Cerebellar nuclear complex (tissue), 1 donor: ENCODE results near the gene SPTBN4.
"Not testable (repeated sequence)": the region's sequence is repeated elsewhere in the genome, so short reads cannot be mapped to it uniquely, and the experiment has no call there.

Experiments
- DNase-seq, 2 experiments: peaks; one replicate each; lab custom pipeline; 2025; lab: John Stamatoyannopoulos, UW

Gene SPTBN4

DNA sequence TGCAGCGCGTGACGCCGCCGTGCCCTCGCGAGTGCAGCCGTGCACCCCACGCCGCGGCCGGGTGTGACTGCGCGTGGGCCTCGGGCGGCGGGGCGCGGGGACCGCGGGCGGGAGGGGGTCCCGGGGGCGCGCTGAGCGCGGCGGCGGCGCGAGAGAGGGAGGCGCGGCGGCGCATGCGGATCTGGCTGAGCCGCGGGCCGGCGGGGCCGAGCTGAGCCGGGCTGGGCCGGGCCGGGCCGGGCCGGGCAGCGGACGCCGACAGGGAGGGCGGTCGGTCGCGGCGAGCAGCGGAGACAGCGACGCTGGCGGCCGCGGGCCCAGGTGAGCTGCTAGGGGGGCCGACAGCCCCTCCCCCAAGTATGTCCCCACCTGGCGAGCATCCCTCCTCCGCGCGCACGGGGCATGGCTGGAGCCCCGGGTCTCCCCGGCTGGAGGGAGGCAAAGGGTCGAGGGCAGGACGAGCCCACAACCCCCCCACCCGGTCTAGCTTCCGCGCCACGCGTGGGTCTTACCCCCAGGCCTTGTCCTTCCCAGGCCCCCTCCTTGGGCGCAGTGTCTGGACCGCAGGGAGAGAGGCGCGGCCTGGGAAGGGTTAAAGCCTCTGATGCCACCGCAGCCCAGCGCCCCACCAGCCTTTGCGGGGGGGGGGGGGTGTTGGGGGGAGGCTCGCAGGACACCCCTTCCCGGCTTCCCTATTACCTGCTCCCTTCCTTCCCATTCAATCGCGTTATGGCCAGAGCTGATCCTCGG lies at the start of gene SPTBN4:
Gene SPTBN4, plus strand, starts transcription at position 17 of the 750 bp plus-strand sequence. CDS start 5,621 bp downstream, outside the sequence.
- no peak for DNase-seq

GRCh38 chr19:40417643-40417981 lies 49.2 kb upstream of the SPTBN4 start:
- no peak for DNase-seq

DNA sequence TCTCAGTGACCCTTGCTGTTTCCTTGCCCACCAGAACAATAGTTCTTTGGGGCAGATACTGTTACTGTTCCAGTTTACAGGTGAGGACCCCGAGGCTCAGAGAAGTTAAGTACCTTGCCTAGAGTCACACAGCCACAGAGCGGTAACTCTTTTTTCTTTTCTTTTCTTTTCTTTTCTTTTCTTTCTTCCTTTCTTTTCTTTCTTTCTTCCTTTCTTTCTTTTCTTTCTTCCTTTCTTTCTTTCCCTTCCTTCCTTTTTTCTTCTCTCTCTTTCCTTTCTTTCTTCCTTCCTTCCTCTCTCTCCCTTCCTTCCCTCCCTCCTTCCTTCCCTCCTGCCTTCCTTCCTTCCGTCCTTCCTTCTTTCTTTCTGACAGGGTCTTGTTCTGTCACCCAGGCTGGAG lies 48.8 kb upstream of the SPTBN4 start:
- DNase-seq: no peak

GRCh38 chr19:40419066-40419612 lies 47.7 kb upstream of the SPTBN4 start:
- DNase-seq: no peak

DNA sequence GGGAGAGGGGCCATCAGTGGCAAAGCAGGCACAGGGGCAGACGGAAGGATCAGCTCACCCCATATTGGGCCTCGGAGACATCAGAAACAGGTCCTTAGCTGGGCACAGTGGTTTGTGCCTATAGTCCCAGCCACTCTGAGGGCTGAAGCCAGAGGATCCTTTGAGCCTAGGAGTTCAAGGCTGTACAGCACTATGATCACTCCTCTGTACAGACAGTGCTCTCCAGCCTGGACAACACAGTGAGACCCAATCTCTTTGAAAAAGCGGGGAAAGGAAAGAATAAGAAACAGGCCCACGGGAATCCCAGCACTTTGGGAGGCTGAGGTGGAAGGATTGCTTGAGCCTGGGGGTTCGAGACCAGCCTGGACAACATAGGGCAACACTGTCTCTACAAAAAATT lies 47.0 kb upstream of the SPTBN4 start:
- no peak for DNase-seq

DNA sequence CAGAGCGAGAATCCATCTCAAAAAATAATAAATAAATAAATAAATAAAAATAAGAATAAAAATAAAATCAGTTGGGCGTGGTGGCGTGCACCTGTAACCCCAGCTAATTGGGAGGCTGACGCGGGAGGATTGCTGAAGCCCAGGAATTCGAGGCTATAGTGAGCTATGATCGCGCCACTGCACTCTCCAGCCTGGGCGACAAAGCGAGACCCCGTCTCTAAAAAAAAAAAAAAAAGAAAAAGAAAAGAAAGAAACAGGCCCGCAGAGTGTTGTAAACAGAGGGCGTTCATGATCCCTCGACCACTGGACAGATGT lies 46.4 kb upstream of the SPTBN4 start:
- DNase-seq: no peak

- peak; percentile 45 to 68 for DNase-seq
Measured at GRCh38 chr19:40420766-40421765, 45.7 kb upstream of the SPTBN4 start.

DNA sequence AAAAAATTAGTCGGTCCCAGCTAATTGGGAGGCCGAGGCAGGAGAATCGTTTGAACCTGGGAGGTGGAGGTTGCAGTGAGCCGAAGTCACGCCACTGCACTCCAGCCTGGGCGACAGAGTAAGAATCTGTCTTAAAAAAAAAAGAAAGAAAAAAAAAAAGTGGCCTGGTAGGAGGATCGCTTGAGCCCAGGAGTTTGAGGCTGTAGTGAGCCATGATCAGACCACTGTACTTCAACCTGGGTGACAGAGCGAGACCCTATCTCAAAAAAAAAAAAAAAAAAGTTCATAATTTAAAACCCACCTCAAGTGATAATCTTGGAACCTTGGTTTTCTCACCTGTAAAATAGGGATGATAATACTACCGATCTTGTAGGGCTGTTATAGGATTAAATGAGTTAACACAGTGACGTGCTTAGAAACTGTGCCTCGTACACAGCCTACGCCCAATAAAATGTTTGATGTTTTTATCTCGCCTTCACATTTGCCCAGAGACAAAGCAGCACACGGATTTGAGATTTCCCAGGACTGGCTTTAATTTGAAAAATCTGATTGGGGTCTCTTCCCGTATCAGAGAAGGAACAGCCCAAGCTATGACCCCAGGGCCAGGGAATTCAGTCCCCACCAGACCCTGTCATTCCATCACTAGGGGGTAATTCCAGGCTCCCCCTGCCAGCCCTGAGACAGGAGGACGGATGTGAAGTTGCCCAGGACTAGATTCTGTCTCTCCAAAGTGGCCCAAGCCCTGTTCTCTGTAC lies 44.6 kb upstream of the SPTBN4 start:
- no peak for DNase-seq

GRCh38 chr19:40422748-40423566 lies 43.8 kb upstream of the SPTBN4 start:
- DNase-seq: no peak

DNA sequence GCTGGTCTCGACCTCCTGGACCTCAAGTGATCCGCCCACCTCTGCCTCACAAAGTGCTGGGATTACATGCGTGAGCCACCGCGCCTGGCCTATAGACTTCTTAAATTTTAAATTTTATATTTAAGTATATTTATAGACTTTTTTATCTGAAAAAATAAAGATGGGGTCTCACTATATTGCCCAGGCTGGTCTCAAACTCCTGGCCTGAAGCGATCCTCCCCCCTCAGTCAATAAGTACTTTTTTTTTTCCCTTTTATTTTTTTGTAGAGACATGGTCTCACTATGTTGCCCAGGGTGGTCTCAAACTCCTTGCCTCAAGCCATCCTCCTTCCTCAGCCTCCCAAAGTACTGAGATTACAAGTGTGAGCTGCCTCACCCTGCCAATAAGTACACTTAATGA lies 42.9 kb upstream of the SPTBN4 start:
- DNase-seq: no peak

DNA sequence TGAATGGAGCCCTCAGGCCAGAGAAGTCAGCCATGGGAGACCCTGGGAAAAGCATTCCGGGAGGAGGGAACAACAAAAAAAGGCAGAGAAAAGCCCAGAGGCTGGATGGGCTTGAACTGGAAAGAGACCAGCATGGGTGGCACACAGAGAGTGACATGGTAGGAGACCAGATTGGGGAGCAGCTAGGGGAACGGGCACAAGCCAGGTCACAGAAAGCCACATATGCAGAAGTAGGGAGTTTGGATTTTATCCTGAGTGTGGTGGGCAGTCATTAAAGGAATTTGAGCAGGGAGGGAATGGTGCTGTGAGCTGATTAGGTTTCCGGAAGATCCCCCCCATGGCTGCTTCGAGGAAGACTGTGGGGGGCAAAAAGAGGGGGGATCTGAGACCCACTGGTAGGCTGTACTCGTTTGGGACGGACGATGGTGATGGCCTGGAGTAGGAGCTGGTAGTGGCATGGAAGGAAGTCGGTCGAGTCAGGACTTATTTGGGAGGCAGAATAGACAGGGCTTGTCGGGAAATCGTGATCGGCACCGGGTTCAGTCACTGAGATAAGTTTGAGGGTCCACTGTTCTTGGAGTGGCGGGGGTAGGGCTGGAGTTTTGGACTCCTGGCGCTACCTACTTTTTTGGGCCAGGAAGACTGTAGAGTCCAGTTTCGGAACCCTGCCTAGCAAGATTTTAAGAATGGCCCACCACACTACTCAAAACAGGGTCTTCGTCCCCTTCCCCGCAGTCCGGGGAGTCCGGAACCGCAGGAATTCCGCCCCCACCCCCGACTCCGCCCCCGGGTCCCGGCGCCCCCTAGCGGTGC lies 42.0 kb upstream of the SPTBN4 start:
- DNase-seq: no peak

DNA sequence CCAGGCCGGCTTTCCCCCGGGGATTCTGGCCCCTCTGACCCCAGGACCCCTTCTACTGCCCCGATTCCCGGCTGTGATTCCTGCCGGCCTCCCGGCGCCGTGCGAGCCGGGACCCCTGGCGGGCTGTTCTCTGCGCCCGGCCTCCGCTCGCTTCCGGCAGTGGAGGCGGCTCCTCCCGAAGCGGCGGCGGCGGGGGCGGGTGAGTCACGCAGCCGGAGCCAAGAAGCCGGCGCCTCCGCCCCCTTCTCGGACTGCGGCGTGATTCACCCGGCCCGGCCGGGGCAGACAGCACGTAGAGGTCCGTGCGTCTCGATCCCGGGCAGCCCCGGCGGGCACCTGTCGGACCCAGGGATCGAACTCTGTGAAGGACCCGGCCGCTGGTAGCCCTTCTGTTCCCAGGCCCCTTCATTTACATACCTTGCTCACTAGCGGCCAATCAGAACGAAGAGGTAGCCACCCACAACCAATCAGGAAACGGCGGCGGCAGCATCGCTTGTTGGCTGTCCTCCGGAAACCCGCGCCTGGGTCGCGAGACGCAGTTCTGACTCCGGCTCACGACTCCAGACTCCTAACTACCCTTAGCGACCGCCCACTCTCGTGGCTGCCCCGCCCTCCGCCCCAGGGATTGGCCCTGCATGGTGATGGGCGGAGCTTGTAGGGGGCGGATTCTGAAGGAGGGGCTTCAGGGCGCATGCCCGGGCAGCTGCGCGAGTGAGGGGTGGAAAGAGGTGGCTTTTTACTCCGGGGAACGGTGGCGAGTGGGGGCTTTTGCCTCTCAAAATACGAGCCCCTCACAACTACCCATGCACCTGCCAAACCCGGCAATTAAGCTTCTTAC lies 41.1 kb upstream of the SPTBN4 start, which contains the start of gene SERTAD1:
Gene SERTAD1, minus strand, starts transcription at position 543 of the 838 bp plus-strand sequence. CDS start 2,446 bp downstream, outside the sequence.
- peak; percentile 98 to 99 for DNase-seq

- DNase-seq: not testable (repeated sequence)
Measured at GRCh38 chr19:40428197-40428596, 38.6 kb upstream of the SPTBN4 start.

GRCh38 chr19:40430242-40430641 lies 36.6 kb upstream of the SPTBN4 start:
- not testable (repeated sequence) for DNase-seq

- no peak for DNase-seq
Measured at GRCh38 chr19:40431698-40432097, 35.1 kb upstream of the SPTBN4 start.

DNA sequence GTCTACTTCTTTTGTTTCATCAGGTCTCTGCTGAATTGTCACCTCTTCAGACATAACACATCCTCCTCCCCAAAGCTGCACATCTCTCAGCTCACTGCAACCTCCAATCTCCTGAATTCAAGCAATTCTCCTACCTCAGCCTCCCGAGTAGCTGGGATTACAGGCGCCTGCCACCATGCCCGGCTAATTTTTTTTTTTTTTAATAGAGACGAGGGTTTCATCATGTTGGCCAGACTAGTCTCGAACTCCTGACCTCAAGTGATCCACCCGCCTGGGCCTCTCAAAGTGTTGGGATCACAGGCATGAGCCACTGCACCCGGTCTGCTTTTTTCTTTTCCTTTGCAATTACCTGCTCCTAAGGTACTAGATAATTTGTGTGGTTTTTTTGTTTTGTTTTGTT lies 34.0 kb upstream of the SPTBN4 start:
- DNase-seq: not testable (repeated sequence)

DNA sequence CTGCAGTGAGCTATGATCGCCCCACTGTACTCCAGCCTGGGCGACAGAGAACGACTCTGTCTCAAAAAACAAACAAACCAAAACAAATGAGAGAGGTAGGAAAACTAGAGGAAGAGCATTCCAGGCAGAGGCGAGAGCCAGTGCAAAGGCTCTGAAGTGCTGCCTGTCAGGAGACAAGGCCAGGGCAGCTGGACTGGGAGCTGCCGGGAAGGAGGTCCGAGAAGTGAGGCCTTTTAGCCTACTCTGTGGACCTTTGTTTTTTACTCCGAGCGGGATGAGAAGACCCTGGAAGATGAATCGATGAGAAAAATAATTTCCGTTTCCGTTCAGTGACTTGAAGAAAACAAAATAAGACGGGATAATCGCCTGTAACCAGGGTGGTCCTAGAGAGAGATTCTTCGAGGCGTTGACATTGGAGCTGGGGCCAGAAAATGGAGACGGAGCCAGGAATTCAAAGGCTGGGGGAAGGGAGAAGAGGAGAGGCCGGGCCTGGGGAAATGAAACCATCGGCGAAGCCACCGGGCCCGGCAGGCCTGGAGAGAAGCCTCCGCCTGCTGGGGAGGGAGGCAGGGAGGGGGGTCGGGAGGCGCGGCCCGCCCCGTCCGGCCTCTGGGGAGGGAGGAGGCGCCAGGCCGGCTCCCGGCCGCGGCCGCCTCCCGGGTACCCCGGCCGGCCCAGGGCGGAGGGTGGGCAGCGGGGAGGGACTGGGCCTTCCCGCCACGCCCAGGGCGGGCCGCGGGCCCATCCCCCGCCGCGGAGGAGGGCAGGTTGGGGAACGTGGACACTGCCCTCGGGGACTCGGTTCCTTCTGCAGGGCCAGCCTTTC lies 33.2 kb upstream of the SPTBN4 start:
- peak in 1 of 2 experiments; percentile 5 for DNase-seq

DNA sequence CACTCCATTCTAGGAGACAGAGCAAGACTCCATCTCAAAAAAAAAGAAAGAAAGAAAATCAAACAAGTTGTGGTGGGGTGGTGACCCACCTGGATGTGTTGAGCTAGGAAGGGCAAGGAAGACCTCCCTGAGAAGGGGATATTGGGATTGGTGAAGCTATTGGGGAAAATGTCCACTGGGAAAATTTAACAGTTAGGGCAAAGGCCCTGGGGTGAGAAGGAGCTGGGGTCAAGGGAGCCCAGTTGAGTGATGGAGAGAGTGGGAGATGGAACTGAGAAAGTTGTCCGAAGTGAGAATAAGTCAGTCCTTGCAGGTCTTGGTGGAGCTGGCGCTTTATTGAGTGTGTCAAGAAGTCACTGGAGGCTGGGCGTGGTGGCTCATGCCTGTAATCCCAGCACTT lies 28.5 kb upstream of the SPTBN4 start:
- DNase-seq: no peak
